ENCODE measurements around the gene TRIM44. TPM values are rescaled to one million over a fixed set of nuclear protein-coding genes. Genes with fewer than 3 reads are reported as not detected.

Gene TRIM44
- total RNA-seq, 1 donor from 2014 or later, result 42.3 TPM

- no peak for TF ChIP-seq CTCF (IDR thresholded peaks at IDR 0.05; ENCODE audit: borderline replicate concordance)
- Histone ChIP-seq H3K9me3 (replicated peaks) (no peaks in the 10 kb centered on the region), H3K36me3 (no peaks in the 10 kb centered on the region), H3K27ac (replicated peaks) (no peak overlapping the region), H3K27me3 (ENCODE audit: low read depth) (peaks cover 14% of the 10 kb centered on the region), H3K4me1 (no peaks in the 10 kb centered on the region), H3K4me3 (no peak overlapping the region)
- intact Hi-C loops (cut with micrococcal nuclease), result no loop called here
- DNase-seq, result peak; percentile 33
Measured at GRCh38 chr11:35852056-35852455, 189.5 kb downstream of the TRIM44 start.

GRCh38 chr11:35853971-35854370 is 191.4 kb downstream of the TRIM44 start:
- TF ChIP-seq CTCF (IDR thresholded peaks at IDR 0.05; ENCODE audit: borderline replicate concordance), result no peak
- peaks cover 14% of the 10 kb centered on the region for H3K27me3 ChIP-seq (ENCODE audit: low read depth)
- no peaks in the 10 kb centered on the region for H3K9me3 ChIP-seq (replicated peaks)
- intact Hi-C loops (cut with micrococcal nuclease), result no loop called here
- no peak overlapping the region for H3K4me3 ChIP-seq
- DNase-seq, result no peak
- no peak overlapping the region for H3K27ac ChIP-seq (replicated peaks)
- H3K36me3 ChIP-seq, result no peaks in the 10 kb centered on the region
- no peaks in the 10 kb centered on the region for H3K4me1 ChIP-seq

- DNase-seq, result no peak
- TF ChIP-seq CTCF (IDR thresholded peaks at IDR 0.05; ENCODE audit: borderline replicate concordance), result no peak
- Histone ChIP-seq H3K27me3 (ENCODE audit: low read depth) (no peaks in the 10 kb centered on the region), H3K36me3 (no peaks in the 10 kb centered on the region), H3K4me1 (no peaks in the 10 kb centered on the region), H3K27ac (replicated peaks) (no peak overlapping the region), H3K9me3 (replicated peaks) (no peaks in the 10 kb centered on the region), H3K4me3 (no peak overlapping the region)
- intact Hi-C loops (cut with micrococcal nuclease), result no loop called here
Measured at GRCh38 chr11:35855671-35856070, 193.1 kb downstream of the TRIM44 start.

- TF ChIP-seq CTCF (IDR thresholded peaks at IDR 0.05; ENCODE audit: borderline replicate concordance), result no peak
- no peaks in the 10 kb centered on the region for H3K36me3 ChIP-seq
- no peaks in the 10 kb centered on the region for H3K4me1 ChIP-seq
- H3K27me3 ChIP-seq (ENCODE audit: low read depth), result no peaks in the 10 kb centered on the region
- intact Hi-C loops (cut with micrococcal nuclease), result no loop called here
- H3K9me3 ChIP-seq (replicated peaks), result no peaks in the 10 kb centered on the region
- no peak overlapping the region for H3K27ac ChIP-seq (replicated peaks)
- H3K4me3 ChIP-seq, result no peak overlapping the region
- no peak for DNase-seq
Measured at GRCh38 chr11:35856259-35856658, 193.7 kb downstream of the TRIM44 start.

GRCh38 chr11:35856756-35857155 is 194.2 kb downstream of the TRIM44 start:
- no peaks in the 10 kb centered on the region for H3K9me3 ChIP-seq (replicated peaks)
- no peaks in the 10 kb centered on the region for H3K27me3 ChIP-seq (ENCODE audit: low read depth)
- no peak for TF ChIP-seq CTCF (IDR thresholded peaks at IDR 0.05; ENCODE audit: borderline replicate concordance)
- H3K4me1 ChIP-seq, result no peaks in the 10 kb centered on the region
- no peak overlapping the region for H3K4me3 ChIP-seq
- intact Hi-C loops (cut with micrococcal nuclease), result no loop called here
- no peaks in the 10 kb centered on the region for H3K36me3 ChIP-seq
- no peak for DNase-seq
- H3K27ac ChIP-seq (replicated peaks), result no peak overlapping the region

GRCh38 chr11:35857922-35858321 is 195.3 kb downstream of the TRIM44 start:
- no peaks in the 10 kb centered on the region for H3K36me3 ChIP-seq
- H3K27ac ChIP-seq (replicated peaks), result no peak overlapping the region
- H3K4me1 ChIP-seq, result no peaks in the 10 kb centered on the region
- intact Hi-C loops (cut with micrococcal nuclease), result no loop called here
- H3K27me3 ChIP-seq (ENCODE audit: low read depth), result no peaks in the 10 kb centered on the region
- no peak for TF ChIP-seq CTCF (IDR thresholded peaks at IDR 0.05; ENCODE audit: borderline replicate concordance)
- H3K9me3 ChIP-seq (replicated peaks), result no peaks in the 10 kb centered on the region
- DNase-seq, result no peak
- no peak overlapping the region for H3K4me3 ChIP-seq
